Epidermal melanocyte (primary cell): ENCODE data around the gene PITPNM3.
"Not testable (repeated sequence)": the region's sequence is repeated elsewhere in the genome, so short reads cannot be mapped to it uniquely, and the experiment has no call there.

Experiments used
- DNase-seq: peaks from one replicate; pipeline ENCODE4 v3.0.0; 2011; ENCODE audit warnings: low spot score; ENCODE audit not compliant: insufficient read length

PITPNM3 gene

DNA sequence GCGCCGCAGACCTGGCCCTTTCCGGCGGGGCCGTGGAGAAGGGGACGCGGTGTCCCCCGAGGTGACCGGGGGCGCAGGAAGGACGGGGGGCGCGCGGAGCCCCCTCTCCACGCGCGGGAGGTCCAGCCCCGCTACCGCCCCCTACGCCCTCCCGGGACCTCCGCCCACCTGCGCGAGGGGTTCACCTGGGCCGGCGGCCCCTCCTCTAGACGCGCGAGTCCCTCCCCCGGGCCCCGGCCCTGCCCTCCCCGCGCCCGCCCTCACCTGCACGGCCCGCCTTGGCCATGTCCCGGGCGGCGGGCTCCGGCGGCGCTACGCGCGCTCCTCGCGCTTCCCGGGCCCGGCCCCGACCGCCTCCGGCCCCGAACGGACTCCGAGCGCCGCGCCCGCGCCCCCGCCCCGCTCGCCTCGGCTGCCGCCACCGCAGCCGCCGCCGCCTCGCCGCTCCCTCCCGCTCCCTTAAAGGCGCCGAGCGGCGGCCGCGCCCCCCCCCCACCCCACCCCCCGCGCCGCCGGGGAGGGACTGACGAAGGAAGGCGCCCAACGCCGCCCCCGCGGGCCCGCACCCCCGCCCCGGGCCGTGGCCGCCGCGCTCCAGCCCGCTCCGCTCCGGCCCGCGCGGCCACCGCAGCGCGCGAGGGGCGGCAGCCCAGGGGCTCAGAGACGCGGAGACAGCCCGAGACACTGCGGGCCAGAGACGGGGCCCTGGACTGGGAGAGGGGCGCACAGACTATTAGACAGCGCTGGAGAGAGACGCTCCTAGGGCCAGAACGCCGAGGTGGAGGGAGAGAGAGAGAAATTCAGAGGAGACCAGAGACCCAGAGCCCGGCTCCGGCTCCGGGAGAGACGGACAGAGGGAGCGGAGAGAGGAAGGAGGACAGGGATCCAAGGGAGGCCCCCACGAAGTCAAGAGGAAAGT, at the start of gene PITPNM3:
TSS of gene PITPNM3 (minus strand) at position 435 of the 919 bp plus-strand sequence. CDS start at position 286, 149 bp downstream.
- no peak for DNase-seq

- no peak for DNase-seq
Observed at GRCh38 chr17:6605142-6605541, 48.8 kb upstream of the PITPNM3 start.

DNA sequence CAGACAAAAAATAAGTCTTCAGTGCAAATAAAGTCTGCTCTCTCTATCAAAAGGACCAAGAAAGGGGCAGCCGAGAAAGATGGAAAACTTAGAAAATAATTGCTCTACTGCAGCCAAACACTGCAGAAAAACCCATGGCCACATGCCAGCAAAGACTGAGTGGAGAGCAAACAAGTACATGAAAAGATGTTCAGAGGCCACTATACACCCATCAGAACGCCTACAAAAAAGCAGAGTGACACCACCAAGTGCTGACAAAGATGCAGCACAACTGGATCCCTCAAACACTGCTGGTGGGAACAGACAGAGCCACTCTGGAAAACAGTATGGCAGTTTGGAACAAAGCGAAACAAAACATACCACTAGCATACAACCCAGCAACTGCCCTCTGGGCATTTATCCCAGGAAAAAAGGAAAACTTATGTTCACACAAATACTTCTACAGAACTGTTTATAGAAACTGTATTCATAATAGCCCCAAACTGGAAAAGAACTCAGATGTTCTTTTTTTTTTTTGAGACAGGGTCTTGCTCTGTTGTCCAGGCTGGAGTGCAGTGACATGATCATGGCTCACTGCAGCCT, 47.5 kb upstream of the PITPNM3 start:
- no peak for DNase-seq

GRCh38 chr17:6602141-6602540, 45.8 kb upstream of the PITPNM3 start:
- no peak for DNase-seq

DNA sequence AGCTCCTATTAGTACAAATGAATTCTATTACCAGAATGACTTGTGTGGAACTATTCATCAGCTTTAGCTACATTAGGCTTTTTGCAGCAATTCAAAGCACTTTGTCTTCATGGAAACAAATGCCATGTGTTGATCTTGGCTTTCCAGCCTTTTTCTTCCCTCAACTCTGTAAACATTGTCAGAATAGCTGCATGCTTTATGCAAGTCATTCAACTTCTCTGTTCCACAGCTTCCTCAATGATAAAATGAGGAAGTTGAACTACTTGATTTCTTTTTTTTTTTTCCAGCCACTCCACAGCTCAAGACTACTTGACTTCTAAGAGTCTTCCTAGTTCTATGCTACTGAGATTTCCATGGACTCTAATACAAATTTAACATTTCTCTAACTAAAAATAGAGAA, 43.0 kb upstream of the PITPNM3 start:
- no peak for DNase-seq

GRCh38 chr17:6597727-6598126, 41.4 kb upstream of the PITPNM3 start:
- DNase-seq, result no peak

- no peak for DNase-seq
Observed at GRCh38 chr17:6596941-6597340, 40.6 kb upstream of the PITPNM3 start.

- DNase-seq, result no peak
Observed at GRCh38 chr17:6596511-6596910, 40.2 kb upstream of the PITPNM3 start.

GRCh38 chr17:6596081-6596480, 39.7 kb upstream of the PITPNM3 start:
- DNase-seq, result no peak

DNA sequence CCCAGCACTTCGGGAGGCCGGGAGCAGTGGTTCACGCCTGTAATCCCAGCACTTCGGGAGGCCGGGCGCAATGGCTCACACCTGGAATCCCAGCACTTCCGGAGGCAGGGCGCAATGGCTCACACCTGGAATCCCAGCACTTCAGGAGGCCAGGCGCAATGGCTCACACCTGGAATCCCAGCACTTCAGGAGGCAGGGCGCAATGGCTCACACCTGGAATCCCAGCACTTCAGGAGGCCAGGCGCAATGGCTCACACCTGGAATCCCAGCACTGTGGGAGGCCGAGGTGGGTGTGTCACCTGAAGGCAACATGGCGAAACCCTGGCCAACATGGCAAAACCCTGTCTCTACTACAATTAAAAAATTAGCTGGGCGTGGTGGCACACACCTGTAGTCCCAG, 37.0 kb upstream of the PITPNM3 start:
- not testable (repeated sequence) for DNase-seq

- DNase-seq, result no peak
Observed at GRCh38 chr17:6592173-6592572, 35.8 kb upstream of the PITPNM3 start.

- no peak for DNase-seq
Observed at GRCh38 chr17:6591599-6592158, 35.3 kb upstream of the PITPNM3 start.

DNA sequence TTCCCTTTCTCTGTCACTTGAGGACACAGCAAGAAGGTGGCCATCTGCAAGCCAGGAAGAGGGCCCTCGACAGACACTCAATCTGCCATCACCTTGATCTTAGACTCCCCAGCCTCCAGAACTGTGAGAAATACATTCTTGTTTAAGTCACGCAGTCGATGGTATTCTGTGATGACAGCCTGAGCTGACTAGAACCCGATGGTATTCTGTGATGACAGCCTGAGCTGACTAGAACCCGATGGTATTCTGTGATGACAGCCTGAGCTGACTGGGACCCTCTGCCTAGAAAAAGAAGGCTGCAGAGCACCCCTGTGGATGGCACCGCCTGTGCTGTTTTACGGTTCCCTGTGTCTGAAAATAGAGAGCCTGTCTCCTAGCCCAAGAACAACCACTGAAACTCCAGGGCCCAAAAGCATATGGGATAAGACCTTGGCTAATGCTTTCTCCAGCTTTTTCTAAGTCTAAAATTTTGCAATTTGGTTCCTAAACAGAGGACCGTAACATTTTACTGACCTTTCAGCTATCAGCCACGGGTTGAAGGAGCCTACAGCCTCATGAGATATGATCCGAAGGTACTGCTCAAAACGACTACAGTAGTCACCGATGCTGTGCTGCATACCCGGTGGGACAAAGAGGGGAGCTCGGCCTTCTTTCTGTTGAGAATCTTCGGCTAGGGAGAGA, 33.1 kb upstream of the PITPNM3 start:
- no peak for DNase-seq

DNA sequence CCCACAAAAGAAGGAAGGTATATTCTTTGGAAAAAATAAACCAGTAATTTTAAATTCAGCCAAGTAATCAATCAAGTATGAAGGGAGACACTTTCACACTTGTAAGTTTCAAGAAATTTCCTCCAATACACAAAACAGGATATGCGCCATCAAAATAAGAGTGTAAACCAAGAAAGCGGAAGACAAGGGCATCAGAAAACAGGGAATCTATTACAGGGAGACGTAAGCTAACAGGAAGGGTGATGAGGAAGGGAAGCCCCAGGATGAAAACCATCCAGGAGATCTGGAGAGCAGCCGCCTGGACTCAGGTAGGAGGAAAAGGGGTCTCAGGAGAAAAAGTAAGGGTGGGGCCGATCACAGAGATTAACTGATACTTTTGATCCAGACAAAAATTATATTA, 31.8 kb upstream of the PITPNM3 start:
- no peak for DNase-seq

DNA sequence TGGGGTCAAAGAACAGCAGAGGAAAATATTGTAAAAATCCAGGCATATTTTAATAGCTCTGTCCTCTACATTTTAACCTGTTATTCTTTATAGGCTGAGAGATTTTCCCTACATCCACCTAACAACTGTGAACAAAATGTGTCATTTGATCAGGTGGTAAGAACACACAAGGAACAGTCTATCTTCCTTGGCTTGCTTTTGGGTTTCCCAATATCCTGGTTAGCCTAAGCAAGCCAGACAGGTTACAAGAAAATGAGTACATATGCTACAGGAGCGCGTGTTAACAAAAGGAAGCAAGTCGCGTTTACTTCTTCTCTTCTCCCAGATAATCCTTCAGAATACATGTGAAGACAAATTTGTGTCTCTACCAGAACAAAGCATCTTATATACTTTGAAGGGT, 31.0 kb upstream of the PITPNM3 start:
- DNase-seq, result no peak

GRCh38 chr17:6583411-6583810, 27.1 kb upstream of the PITPNM3 start:
- no peak for DNase-seq

GRCh38 chr17:6580625-6581024, 24.3 kb upstream of the PITPNM3 start:
- DNase-seq, result no peak

- DNase-seq, result no peak
Observed at GRCh38 chr17:6578491-6578890, 22.1 kb upstream of the PITPNM3 start.

- no peak for DNase-seq
Observed at GRCh38 chr17:6577686-6578263, 21.4 kb upstream of the PITPNM3 start.

GRCh38 chr17:6576038-6576785, 19.9 kb upstream of the PITPNM3 start:
- no peak for DNase-seq

DNA sequence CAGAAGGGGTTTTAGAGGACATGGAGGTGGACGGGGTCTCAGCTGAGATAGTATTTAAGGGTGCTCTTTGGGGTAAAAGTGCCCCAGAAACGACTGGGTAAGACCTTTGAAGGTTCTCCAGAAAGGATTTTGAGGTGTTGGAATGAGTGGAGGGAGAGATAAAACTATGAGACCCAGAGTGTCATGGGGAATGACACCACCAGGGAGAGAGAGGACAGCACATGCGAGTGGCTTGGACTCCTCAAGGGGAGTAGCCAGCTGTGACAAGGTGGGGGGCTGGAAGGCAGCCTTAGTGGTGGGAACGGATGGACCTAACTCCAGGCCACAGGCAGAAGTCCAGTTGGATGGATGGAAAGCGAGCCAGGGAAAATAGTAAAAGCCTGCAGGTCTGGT, 19.2 kb upstream of the PITPNM3 start:
- DNase-seq, result no peak
